ENCODE measurements around the gene ZFYVE28. TPM values are rescaled to one million over a fixed set of nuclear protein-coding genes. Genes with fewer than 3 reads are reported as not detected.
"Not testable (repeated sequence)": the region's sequence is repeated elsewhere in the genome, so short reads cannot be mapped to it uniquely, and the experiment has no call there.

Gene ZFYVE28
- total and polyA plus RNA-seq, 3 experiments from 2014 or later = 12.9 to 14.8 (median 13.2) TPM

DNA sequence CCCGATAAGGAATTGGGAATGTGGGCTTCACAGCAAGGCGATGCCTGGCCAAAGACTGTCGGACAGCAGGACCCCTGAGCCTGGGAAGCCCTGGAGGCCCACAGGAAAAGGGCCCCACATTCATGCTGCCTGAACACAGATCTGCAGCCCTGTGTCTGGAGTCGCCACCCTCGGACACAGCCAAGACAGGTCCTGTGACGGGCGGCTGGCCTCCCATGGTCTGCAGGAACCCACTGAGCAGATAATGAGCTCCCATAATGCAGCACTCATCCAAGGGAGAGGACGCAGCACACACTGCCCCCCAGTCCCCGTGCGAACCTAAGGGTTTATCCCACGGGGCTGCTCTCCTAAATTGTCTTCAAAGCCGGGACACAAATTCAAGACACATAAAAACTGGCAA lies 30.6 kb downstream of the ZFYVE28 start:
- H3K27me3 ChIP-seq (ENCODE audit: insufficient read depth, low read length, poor library complexity, severe bottlenecking) = no peaks in the 10 kb centered on the region
- CTCF ChIA-PET = interaction anchor here (0.6 kb wide), 1 partner anchor 53 kb away, joined by 3 read pairs; no protein-coding TSS in a partner anchor
- no peak overlapping the region for H3K4me3 Mint-ChIP-seq
- H3K9me3 Mint-ChIP-seq = no peaks in the 10 kb centered on the region
- H3K36me3 ChIP-seq (ENCODE audit: insufficient read depth, low read length) = no peaks in the 10 kb centered on the region
- peaks cover 0 to 6% (median 3%) of the 10 kb centered on the region in 3 donors for H3K36me3 Mint-ChIP-seq
- no peak for DNase-seq
- H3K27ac Mint-ChIP-seq = peak overlapping the region in 2 of 8 donors; percentile 27 to 85
- peaks cover 0 to 5% of the 10 kb centered on the region in 2 donors for H3K27me3 Mint-ChIP-seq
- H3K27ac ChIP-seq (ENCODE audit: low read depth, low read length) = no peak overlapping the region
- POLR2A ChIA-PET = no interaction called here
- no peaks in the 10 kb centered on the region for H3K9me3 ChIP-seq (ENCODE audit: low read length)
- H3K4me1 ChIP-seq (ENCODE audit: insufficient read depth, low read length) = peaks cover 12% of the 10 kb centered on the region
- peaks cover 10 to 48% (median 31%) of the 10 kb centered on the region in 3 donors for H3K4me1 Mint-ChIP-seq
- H3K4me3 ChIP-seq (ENCODE audit: low read length) = no peak overlapping the region

DNA sequence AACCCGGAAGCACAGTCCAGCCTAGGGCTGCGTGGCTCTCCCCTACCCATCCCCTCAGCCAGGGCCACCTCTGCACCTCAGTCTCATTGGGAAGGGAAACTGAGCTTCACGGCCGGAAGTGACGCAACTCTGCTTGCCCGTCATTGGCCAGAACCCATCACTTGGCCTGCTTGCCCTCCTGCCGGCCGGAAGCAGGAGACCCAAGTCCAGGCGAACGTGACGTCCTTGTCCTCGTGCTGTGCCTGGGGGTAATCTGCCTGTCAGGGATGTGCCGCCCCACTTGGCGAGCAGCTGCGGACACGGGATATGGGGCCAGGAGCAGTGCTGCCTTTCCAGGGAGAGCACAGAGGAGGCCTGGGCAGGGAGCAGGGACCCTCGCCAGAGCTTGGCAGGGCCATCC lies 31.2 kb downstream of the ZFYVE28 start:
- CTCF ChIA-PET = no interaction called here
- H3K4me3 ChIP-seq (ENCODE audit: low read length) = no peak overlapping the region
- H3K4me1 ChIP-seq (ENCODE audit: insufficient read depth, low read length) = peaks cover 12% of the 10 kb centered on the region
- H3K27ac Mint-ChIP-seq = peak overlapping the region in 1 of 8 donors; percentile 77
- H3K27me3 Mint-ChIP-seq = peaks cover 0 to 5% of the 10 kb centered on the region in 2 donors
- POLR2A ChIA-PET = no interaction called here
- H3K36me3 ChIP-seq (ENCODE audit: insufficient read depth, low read length) = no peaks in the 10 kb centered on the region
- no peak for DNase-seq
- H3K4me3 Mint-ChIP-seq = no peak overlapping the region
- H3K4me1 Mint-ChIP-seq = peaks cover 8 to 46% (median 37%) of the 10 kb centered on the region in 3 donors
- no peaks in the 10 kb centered on the region for H3K27me3 ChIP-seq (ENCODE audit: insufficient read depth, low read length, poor library complexity, severe bottlenecking)
- peaks cover 0 to 8% (median 2%) of the 10 kb centered on the region in 3 donors for H3K36me3 Mint-ChIP-seq
- H3K9me3 Mint-ChIP-seq = no peaks in the 10 kb centered on the region
- no peaks in the 10 kb centered on the region for H3K9me3 ChIP-seq (ENCODE audit: low read length)
- H3K27ac ChIP-seq (ENCODE audit: low read depth, low read length) = no peak overlapping the region

DNA sequence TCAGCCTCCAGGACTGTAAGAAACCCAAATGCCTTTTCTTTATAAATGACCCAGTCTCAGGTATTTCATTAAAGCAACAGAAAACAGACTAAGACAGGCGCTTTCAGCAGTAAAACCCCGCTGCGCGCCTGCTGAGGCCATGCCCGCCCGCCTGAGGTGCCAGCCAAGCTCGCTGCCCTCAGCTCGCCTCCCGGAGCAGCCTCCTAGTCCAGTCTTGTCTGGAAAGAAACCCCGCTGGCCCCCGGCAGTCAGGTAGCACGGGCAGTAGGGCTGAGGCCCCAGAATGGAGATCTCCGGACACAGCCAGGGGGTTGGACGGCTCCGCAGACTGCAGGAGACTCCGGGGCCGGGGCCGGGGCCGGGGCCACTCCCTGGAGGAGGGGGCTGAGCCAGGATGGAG lies 31.7 kb downstream of the ZFYVE28 start:
- H3K27ac Mint-ChIP-seq = no peak overlapping the region
- Histone ChIP-seq H3K4me1 (ENCODE audit: insufficient read depth, low read length) (peaks cover 12% of the 10 kb centered on the region), H3K36me3 (ENCODE audit: insufficient read depth, low read length) (no peaks in the 10 kb centered on the region), H3K4me3 (ENCODE audit: low read length) (no peak overlapping the region), H3K9me3 (ENCODE audit: low read length) (no peaks in the 10 kb centered on the region), H3K27me3 (ENCODE audit: insufficient read depth, low read length, poor library complexity, severe bottlenecking) (no peaks in the 10 kb centered on the region), H3K27ac (ENCODE audit: low read depth, low read length) (no peak overlapping the region)
- peaks cover 0 to 5% of the 10 kb centered on the region in 2 donors for H3K27me3 Mint-ChIP-seq
- ChIA-PET POLR2A (no interaction called here), CTCF (no interaction called here)
- peaks cover 0 to 8% (median 0%) of the 10 kb centered on the region in 3 donors for H3K36me3 Mint-ChIP-seq
- DNase-seq = no peak
- peak overlapping the region in 1 of 7 donors; percentile 40 for H3K4me3 Mint-ChIP-seq
- H3K9me3 Mint-ChIP-seq = no peaks in the 10 kb centered on the region
- H3K4me1 Mint-ChIP-seq = peaks cover 8 to 45% (median 37%) of the 10 kb centered on the region in 3 donors

DNA sequence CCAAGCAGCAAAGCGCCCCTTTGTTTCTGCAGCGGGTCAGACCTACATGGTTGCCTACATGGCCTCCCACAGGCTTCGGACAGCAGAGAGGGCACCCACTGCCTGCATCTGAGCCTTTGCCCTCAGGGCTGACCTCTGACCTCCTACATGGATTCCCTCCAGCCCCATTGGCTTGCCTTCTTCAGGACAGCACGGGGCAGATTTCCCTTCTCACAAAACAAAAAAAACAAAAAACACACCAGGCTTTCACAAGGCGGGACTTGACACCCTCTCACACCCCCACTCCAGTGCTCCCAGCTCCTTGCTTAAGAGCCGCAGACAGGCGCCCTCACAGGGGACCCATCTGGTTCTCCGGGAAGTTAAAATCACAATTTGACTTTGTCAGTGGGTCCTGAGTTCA lies 32.9 kb downstream of the ZFYVE28 start:
- Histone ChIP-seq H3K9me3 (ENCODE audit: low read length) (no peaks in the 10 kb centered on the region), H3K27me3 (ENCODE audit: insufficient read depth, low read length, poor library complexity, severe bottlenecking) (no peaks in the 10 kb centered on the region), H3K36me3 (ENCODE audit: insufficient read depth, low read length) (no peaks in the 10 kb centered on the region), H3K4me1 (ENCODE audit: insufficient read depth, low read length) (peaks cover 12% of the 10 kb centered on the region), H3K27ac (ENCODE audit: low read depth, low read length) (no peak overlapping the region), H3K4me3 (ENCODE audit: low read length) (no peak overlapping the region)
- Mint-ChIP-seq H3K27ac (no peak overlapping the region), H3K36me3 (peaks cover 2 to 8% (median 5%) of the 10 kb centered on the region in 3 donors), H3K9me3 (no peaks in the 10 kb centered on the region), H3K4me1 (peaks cover 12 to 36% (median 26%) of the 10 kb centered on the region in 3 donors), H3K4me3 (no peak overlapping the region), H3K27me3 (peaks cover 0 to 3% of the 10 kb centered on the region in 2 donors)
- POLR2A ChIA-PET = interaction anchor here (0.6 kb wide), 1 partner anchor 121 kb away, joined by 3 read pairs; no protein-coding TSS in a partner anchor
- no peak for DNase-seq
- CTCF ChIA-PET = no interaction called here

DNA sequence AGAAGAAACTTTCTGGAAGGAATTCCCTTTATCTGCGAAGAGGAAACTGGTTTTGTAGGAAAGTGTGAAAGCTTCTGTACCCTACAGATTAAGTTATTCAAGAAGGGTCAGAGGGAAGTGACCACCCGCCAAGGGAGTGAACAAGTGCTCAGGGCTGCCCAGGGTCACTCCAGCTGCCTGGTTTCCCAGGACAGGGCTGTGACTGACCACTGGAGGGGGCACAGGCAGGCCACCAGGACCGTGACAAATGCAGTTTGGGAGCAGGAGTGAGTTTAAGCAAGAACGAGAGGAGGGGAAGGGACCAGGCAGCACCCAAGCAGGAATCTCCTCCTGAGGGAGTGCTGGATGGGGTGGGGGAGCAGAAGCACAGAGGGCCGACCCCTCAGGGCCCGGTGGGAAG lies 34.2 kb downstream of the ZFYVE28 start:
- POLR2A ChIA-PET = no interaction called here

DNA sequence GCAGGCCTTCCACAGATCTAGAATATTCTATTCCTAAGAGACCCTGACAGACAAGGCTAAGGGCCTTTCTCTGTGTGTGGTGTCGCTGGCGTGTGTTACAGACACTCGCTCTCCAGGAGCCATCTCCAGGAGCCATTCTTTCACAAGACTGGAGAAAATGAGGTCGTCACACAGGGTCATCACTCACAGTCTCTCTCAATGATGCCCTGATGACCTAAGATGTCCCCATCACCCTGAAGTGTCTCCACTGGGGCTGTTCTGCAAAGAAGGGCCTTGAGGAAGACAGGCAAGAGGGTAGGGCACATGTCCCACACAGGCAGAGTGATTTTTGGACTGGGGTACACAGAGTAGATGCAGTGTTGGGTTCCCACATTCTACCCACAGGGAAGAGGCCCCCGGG lies 34.7 kb downstream of the ZFYVE28 start:
- DNase-seq = no peak
- Histone ChIP-seq H3K36me3 (ENCODE audit: insufficient read depth, low read length) (no peaks in the 10 kb centered on the region), H3K4me3 (ENCODE audit: low read length) (no peak overlapping the region), H3K4me1 (ENCODE audit: insufficient read depth, low read length) (peaks cover 4% of the 10 kb centered on the region), H3K27me3 (ENCODE audit: insufficient read depth, low read length, poor library complexity, severe bottlenecking) (no peaks in the 10 kb centered on the region), H3K9me3 (ENCODE audit: low read length) (no peaks in the 10 kb centered on the region), H3K27ac (ENCODE audit: low read depth, low read length) (peak overlapping the region; percentile 33)
- H3K27ac Mint-ChIP-seq = peak overlapping the region in 2 of 8 donors; percentile 29 to 47
- no peak overlapping the region for H3K4me3 Mint-ChIP-seq
- POLR2A ChIA-PET = no interaction called here
- CTCF ChIA-PET = no interaction called here
- no peaks in the 10 kb centered on the region for H3K9me3 Mint-ChIP-seq
- H3K4me1 Mint-ChIP-seq = peaks cover 10 to 21% (median 21%) of the 10 kb centered on the region in 3 donors
- H3K36me3 Mint-ChIP-seq = peaks cover 2 to 8% (median 5%) of the 10 kb centered on the region in 3 donors
- peaks cover 0 to 3% of the 10 kb centered on the region in 2 donors for H3K27me3 Mint-ChIP-seq

More for the DNA sequence above, 34.2 kb downstream of the ZFYVE28 start:
- peaks cover 0 to 3% of the 10 kb centered on the region in 2 donors for H3K27me3 Mint-ChIP-seq
- CTCF ChIA-PET = no interaction called here
- Histone ChIP-seq H3K4me1 (ENCODE audit: insufficient read depth, low read length) (peaks cover 8% of the 10 kb centered on the region), H3K4me3 (ENCODE audit: low read length) (no peak overlapping the region), H3K27me3 (ENCODE audit: insufficient read depth, low read length, poor library complexity, severe bottlenecking) (no peaks in the 10 kb centered on the region), H3K9me3 (ENCODE audit: low read length) (no peaks in the 10 kb centered on the region), H3K27ac (ENCODE audit: low read depth, low read length) (peak overlapping the region; percentile 33), H3K36me3 (ENCODE audit: insufficient read depth, low read length) (no peaks in the 10 kb centered on the region)
- H3K27ac Mint-ChIP-seq = peak overlapping the region in 2 of 8 donors; percentile 29 to 47
- H3K4me1 Mint-ChIP-seq = peaks cover 12 to 26% (median 21%) of the 10 kb centered on the region in 3 donors
- H3K4me3 Mint-ChIP-seq = no peak overlapping the region
- H3K9me3 Mint-ChIP-seq = no peaks in the 10 kb centered on the region
- DNase-seq = no peak
- H3K36me3 Mint-ChIP-seq = peaks cover 2 to 8% (median 5%) of the 10 kb centered on the region in 3 donors

DNA sequence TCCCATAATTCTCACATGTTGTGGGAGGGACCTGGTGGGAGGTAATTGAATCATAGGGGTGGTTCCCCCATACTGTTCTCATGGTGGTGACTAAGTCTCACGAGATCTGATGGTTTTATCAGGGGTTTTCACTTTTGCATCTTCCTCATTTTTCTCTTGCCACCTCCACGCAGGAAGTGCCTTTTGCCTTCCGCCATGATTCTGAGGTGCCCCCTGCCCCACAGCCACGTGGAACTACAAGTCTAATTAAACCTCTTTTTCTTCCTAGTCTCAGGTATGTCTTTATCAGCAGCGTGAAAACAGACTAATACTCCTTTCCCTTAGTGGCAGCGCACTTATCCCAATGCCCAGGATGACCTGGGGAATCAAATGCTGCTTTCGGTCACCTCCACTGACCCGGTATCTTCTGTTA lies 35.2 kb downstream of the ZFYVE28 start:
- H3K4me3 ChIP-seq (ENCODE audit: low read length); H3K36me3 ChIP-seq (ENCODE audit: insufficient read depth, low read length); H3K27me3 ChIP-seq (ENCODE audit: insufficient read depth, low read length, poor library complexity, severe bottlenecking); H3K4me3 Mint-ChIP-seq; POLR2A ChIA-PET; CTCF ChIA-PET; H3K27me3 Mint-ChIP-seq; H3K4me1 ChIP-seq (ENCODE audit: insufficient read depth, low read length); H3K9me3 Mint-ChIP-seq; DNase-seq; H3K36me3 Mint-ChIP-seq; H3K9me3 ChIP-seq (ENCODE audit: low read length): not testable (repeated sequence)
- Mint-ChIP-seq H3K27ac (peak overlapping the region in 2 of 8 donors; percentile 30 to 47), H3K4me1 (peaks cover 14 to 20% (median 18%) of the 10 kb centered on the region in 3 donors)
- H3K27ac ChIP-seq (ENCODE audit: low read depth, low read length) = peak overlapping the region; percentile 33

DNA sequence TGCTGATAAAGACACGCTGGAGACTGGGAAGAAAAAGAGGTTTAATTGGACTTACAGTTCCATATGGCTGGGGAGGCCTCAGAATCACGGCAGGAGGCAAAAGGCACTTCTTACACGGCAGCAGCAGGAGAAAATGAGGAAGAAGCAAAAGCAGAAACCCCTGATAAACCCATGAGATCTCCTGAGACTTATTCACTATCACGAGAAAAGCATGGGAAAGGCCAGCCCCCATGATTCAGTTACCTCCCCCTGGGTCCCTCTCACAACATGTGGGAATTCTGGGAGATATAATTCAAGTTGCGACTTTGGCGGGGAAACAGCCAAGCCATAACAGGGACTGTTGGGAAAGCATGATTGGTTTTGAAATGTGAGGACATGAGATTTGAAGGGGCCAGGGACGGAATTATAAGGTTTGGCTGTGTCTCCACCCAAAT lies 35.7 kb downstream of the ZFYVE28 start:
- H3K4me3 ChIP-seq (ENCODE audit: low read length); H3K9me3 ChIP-seq (ENCODE audit: low read length); H3K4me1 ChIP-seq (ENCODE audit: insufficient read depth, low read length); CTCF ChIA-PET; H3K36me3 Mint-ChIP-seq; H3K27me3 Mint-ChIP-seq; DNase-seq; H3K9me3 Mint-ChIP-seq; H3K4me3 Mint-ChIP-seq; POLR2A ChIA-PET; H3K36me3 ChIP-seq (ENCODE audit: insufficient read depth, low read length); H3K27me3 ChIP-seq (ENCODE audit: insufficient read depth, low read length, poor library complexity, severe bottlenecking): not testable (repeated sequence)
- peak overlapping the region; percentile 43 for H3K27ac ChIP-seq (ENCODE audit: low read depth, low read length)
- H3K27ac Mint-ChIP-seq = peak overlapping the region in 1 of 8 donors; percentile 47
- H3K4me1 Mint-ChIP-seq = peaks cover 13 to 16% (median 14%) of the 10 kb centered on the region in 3 donors
